Liver (tissue), 9 donors: ENCODE measurements around the gene PYURF. TPM values are rescaled to one million over a fixed set of nuclear protein-coding genes. Genes with fewer than 3 reads are reported as not detected.
A peak's percentile ranks its signal among the peaks of the same experiment; 100 is the strongest.

Source experiments
- DNase-seq: peaks from one replicate; pipeline ENCODE4 v3.0.0-alpha.2; 2017; ENCODE audit warnings: low spot score
- H3K27ac ChIP-seq, 2 donors: one replicate each; pipeline ENCODE4 v1.7.0; 2013; ENCODE audit warnings: inconsistent platforms in 2 of 2, low read length in 2 of 2, control low read depth in 1 of 2, low read depth in 1 of 2, mild to moderate bottlenecking in 1 of 2
- H3K27me3 ChIP-seq, 4 donors: one replicate each; pipeline versions ENCODE4 v1.6.1 to v1.7.0; 2013; ENCODE audit warnings: low read length in 3 of 4, inconsistent platforms in 1 of 4, mild to moderate bottlenecking in 1 of 4, moderate library complexity in 1 of 4; ENCODE audit not compliant: control insufficient read depth in 4 of 4, insufficient read depth in 4 of 4
- H3K36me3 ChIP-seq, 4 donors: one replicate each; pipeline versions ENCODE4 v1.6.1 to v1.7.0; 2013; ENCODE audit warnings: low read length in 3 of 4, mild to moderate bottlenecking in 3 of 4, low read depth in 1 of 4, moderate library complexity in 1 of 4; ENCODE audit not compliant: control insufficient read depth in 4 of 4, insufficient read depth in 3 of 4
- H3K4me1 ChIP-seq, 4 donors: one replicate each; pipeline versions ENCODE4 v1.6.1 to v1.7.0; 2013; ENCODE audit warnings: low read length in 3 of 4, mild to moderate bottlenecking in 3 of 4, moderate library complexity in 1 of 4; ENCODE audit not compliant: control insufficient read depth in 4 of 4, insufficient read depth in 4 of 4
- H3K4me3 ChIP-seq, 3 donors: one replicate each; pipeline versions ENCODE4 v1.6.1 to v1.7.0; 2013; ENCODE audit warnings: low read length in 3 of 3, control low read depth in 1 of 3, low read depth in 1 of 3, mild to moderate bottlenecking in 1 of 3
- H3K9ac ChIP-seq, 2 donors: one replicate each; pipeline ENCODE4 v1.7.0; 2013; ENCODE audit warnings: low read length in 2 of 2, mild to moderate bottlenecking in 2 of 2, moderate library complexity in 2 of 2, control low read depth in 1 of 2, low read depth in 1 of 2
- H3K9me3 ChIP-seq, 4 donors: one replicate each; pipeline versions ENCODE4 v1.6.1 to v1.7.0; 2013; ENCODE audit warnings: low read length in 3 of 4; ENCODE audit not compliant: control insufficient read depth in 4 of 4
- FOXA1 ChIP-seq: IDR thresholded peaks from 2 replicates; pipeline ENCODE4 v1.6.1; 2016; ENCODE audit warnings: antibody characterized with exemption
- FOXA2 ChIP-seq: IDR thresholded peaks from 2 replicates; pipeline ENCODE4 v1.6.1; 2016; ENCODE audit warnings: antibody characterized with exemption
- GABPA ChIP-seq, 2 donors: IDR thresholded peaks in 1 of 2; conservative IDR thresholded peaks in 1 of 2; 2 replicates each; pipeline ENCODE4 v1.6.1; 2016; ENCODE audit warnings: antibody characterized with exemption in 2 of 2, mild to moderate bottlenecking in 1 of 2, moderate library complexity in 1 of 2
- MAX ChIP-seq: IDR thresholded peaks from 2 replicates; pipeline ENCODE4 v1.6.1; 2016; ENCODE audit warnings: antibody characterized with exemption
- NR2F2 ChIP-seq: IDR thresholded peaks from 2 replicates; pipeline ENCODE4 v1.6.1; 2016; ENCODE audit warnings: antibody characterized with exemption
- RAD21 ChIP-seq, 2 donors: IDR thresholded peaks; 2 replicates each; pipeline ENCODE4 v1.6.1; 2016; ENCODE audit warnings: antibody characterized with exemption in 2 of 2, mild to moderate bottlenecking in 2 of 2
- RXRA ChIP-seq, 2 donors: IDR thresholded peaks; 2 replicates each; pipeline ENCODE4 v1.6.1; 2017 to 2018; ENCODE audit warnings: antibody characterized with exemption in 2 of 2, mild to moderate bottlenecking in 1 of 2
- SP1 ChIP-seq: IDR thresholded peaks from 2 replicates; pipeline ENCODE4 v1.6.1; 2018; ENCODE audit warnings: antibody characterized with exemption, mild to moderate bottlenecking
- TAF1 ChIP-seq: conservative IDR thresholded peaks from 2 replicates; pipeline ENCODE4 v1.6.1; 2016; ENCODE audit warnings: antibody characterized with exemption, mild to moderate bottlenecking
- YY1 ChIP-seq: IDR thresholded peaks from 2 replicates; pipeline ENCODE4 v1.6.1; 2016; ENCODE audit warnings: antibody characterized with exemption, mild to moderate bottlenecking
- WGBS: extraction: QIAGEN DNeasy Blood & Tissue Kit; methylation state at CpG from one replicate; pipeline ENCODE4 v1.1.7; 2013; 5-methylcytosine and 5-hydroxymethylcytosine counted together
- polyA plus RNA-seq, 2 donors: library from polyadenylated mRNA; stranded (reverse) in 1 of 2; unstranded in 1 of 2; fragments of 200-250 nt in 1 of 2; fragments of >200 nt in 1 of 2; fragmentation: Nextera tagmentation in 1 of 2; extraction: Ambion mirVana in 1 of 2; gene quantifications; one replicate each; pipeline versions ENCODE4 v1.2.1 to v1.2.3, GENCODE V29; 2013 to 2015
- total RNA-seq, 2 donors: library from RNA; depleted of rRNA; stranded (reverse); fragments of >200 nt; gene quantifications; one replicate each; pipeline ENCODE4 v1.2.3, GENCODE V29; 2014
- TF ChIP-seq, protein P1 (sequence below): IDR thresholded peaks from 2 replicates; pipeline ENCODE4 v1.6.1; 2016; ENCODE audit warnings: antibody characterized with exemption
- donor health status: healthy.
- donor health status: healthy.
- donor health status: healthy.
- donor health status: healthy.
- donor health status: healthy.

The PYURF gene
- total and polyA plus RNA-seq, 4 donors: 28.8 to 86.0 (median 58.7) TPM

DNA sequence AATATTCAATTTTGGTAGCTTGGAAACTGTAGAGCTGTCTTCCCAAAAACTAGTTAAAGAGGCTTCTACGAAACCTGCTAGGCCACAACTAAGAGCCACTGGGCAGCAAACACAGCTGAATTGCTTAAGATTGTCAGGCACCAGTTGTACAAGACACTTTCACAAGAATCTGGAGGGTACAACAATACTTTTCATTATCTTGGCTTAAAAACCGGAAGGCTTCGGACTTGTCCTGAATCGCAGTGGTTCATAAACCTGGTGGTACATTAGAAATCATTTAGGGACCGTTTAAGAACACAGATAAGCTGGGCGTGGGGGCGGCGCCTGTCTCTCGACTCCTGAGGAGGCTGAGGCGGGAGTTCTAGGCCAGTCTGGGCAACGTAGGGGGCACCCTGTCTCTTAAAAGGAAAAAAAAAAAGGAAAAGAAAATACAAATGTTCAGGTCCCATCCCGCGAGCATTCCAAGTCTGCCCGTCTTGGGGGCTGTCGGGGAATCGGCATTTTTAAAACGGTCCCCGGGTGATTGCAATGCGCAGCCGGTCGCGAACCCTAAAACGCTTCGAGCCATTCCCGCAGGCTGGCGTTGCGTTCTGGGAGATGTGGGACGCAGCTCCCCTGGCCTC lies 763 bp downstream of the PYURF start:
- Histone ChIP-seq H3K27ac (peak overlapping the region; percentile 90 to 95), H3K9me3 (no peaks in the 10 kb centered on the region), H3K36me3 (peaks cover 0 to 9% (median 4%) of the 10 kb centered on the region in 4 donors), H3K9ac (peak overlapping the region; percentile 88 to 98), H3K4me3 (peak overlapping the region; percentile 88 to 97 (median 92)), H3K4me1 (peaks cover 4 to 20% (median 7%) of the 10 kb centered on the region in 4 donors), H3K27me3 (no peaks in the 10 kb centered on the region)
- under 1% methylated on average over 28 of the region's 28 CpGs for WGBS
- TF ChIP-seq SP1 (no peak), NR2F2 (peak; percentile 4)
- DNase-seq: peak; percentile 49

GRCh38 chr4:88518911-88519310 lies 4.7 kb downstream of the PYURF start:
- H3K9me3 ChIP-seq: no peaks in the 10 kb centered on the region
- no peak for TF ChIP-seq TAF1
- TF ChIP-seq MAX: no peak
- TF ChIP-seq, protein P1, sequence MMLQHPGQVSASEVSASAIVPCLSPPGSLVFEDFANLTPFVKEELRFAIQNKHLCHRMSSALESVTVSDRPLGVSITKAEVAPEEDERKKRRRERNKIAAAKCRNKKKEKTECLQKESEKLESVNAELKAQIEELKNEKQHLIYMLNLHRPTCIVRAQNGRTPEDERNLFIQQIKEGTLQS: no peak
- no peak for TF ChIP-seq FOXA1
- no peak for TF ChIP-seq RXRA (IDR thresholded peaks at IDR 0.05)
- TF ChIP-seq YY1: no peak
- no peak for TF ChIP-seq NR2F2
- H3K9ac ChIP-seq: no peak overlapping the region
- H3K4me3 ChIP-seq: no peak overlapping the region
- no peak for DNase-seq
- peaks cover 0 to 9% (median 4%) of the 10 kb centered on the region in 4 donors for H3K36me3 ChIP-seq
- WGBS: 97% methylated on average over 6 of the region's 6 CpGs
- H3K27ac ChIP-seq: no peak overlapping the region
- no peaks in the 10 kb centered on the region for H3K27me3 ChIP-seq
- H3K4me1 ChIP-seq: peaks cover 0 to 21% (median 12%) of the 10 kb centered on the region in 4 donors

DNA sequence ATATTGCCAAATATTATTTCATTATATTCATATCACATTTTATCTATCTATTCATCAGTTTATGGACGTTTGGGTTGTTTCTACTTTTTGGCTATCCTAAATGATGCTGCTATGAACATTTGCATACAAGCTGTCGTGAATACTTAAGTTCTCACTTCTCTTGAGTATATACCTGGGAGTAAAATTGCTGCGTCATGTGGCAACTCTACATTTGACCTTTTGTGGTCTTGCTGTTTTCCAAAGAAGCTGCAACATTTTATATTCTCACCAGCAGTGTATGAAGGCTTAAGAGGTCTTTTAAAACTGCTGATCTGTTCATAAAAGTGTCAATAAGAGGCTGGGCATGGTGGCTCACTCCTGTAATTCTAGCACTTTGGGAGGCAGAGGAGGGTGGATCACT lies 5.8 kb downstream of the PYURF start:
- Histone ChIP-seq H3K9ac (no peak overlapping the region), H3K27me3 (no peaks in the 10 kb centered on the region), H3K4me3 (no peak overlapping the region), H3K27ac (no peak overlapping the region), H3K9me3 (no peaks in the 10 kb centered on the region), H3K36me3 (peaks cover 0 to 9% (median 4%) of the 10 kb centered on the region in 4 donors), H3K4me1 (peaks cover 0 to 19% (median 11%) of the 10 kb centered on the region in 4 donors)
- no peak for TF ChIP-seq TAF1
- TF ChIP-seq MAX: no peak
- TF ChIP-seq YY1: no peak
- DNase-seq: no peak
- 78% methylated on average over 3 of the region's 3 CpGs for WGBS

- no peak overlapping the region for H3K4me3 ChIP-seq
- H3K9me3 ChIP-seq: no peaks in the 10 kb centered on the region
- no peak overlapping the region for H3K9ac ChIP-seq
- peaks cover 0 to 8% (median 4%) of the 10 kb centered on the region in 4 donors for H3K36me3 ChIP-seq
- WGBS: 90% methylated on average over 3 of the region's 3 CpGs
- no peaks in the 10 kb centered on the region for H3K27me3 ChIP-seq
- peaks cover 0 to 12% (median 11%) of the 10 kb centered on the region in 4 donors for H3K4me1 ChIP-seq
- DNase-seq: no peak
- H3K27ac ChIP-seq: no peak overlapping the region
- TF ChIP-seq GABPA (IDR thresholded peaks at IDR 0.05 in 1 of 2, conservative IDR thresholded peaks at IDR 0.05 in 1 of 2) (no peak), MAX (no peak), FOXA2 (no peak), RAD21 (IDR thresholded peaks at IDR 0.05) (no peak)
Measured at GRCh38 chr4:88516746-88517145, 6.8 kb downstream of the PYURF start.
